GM19452 (cell line): ENCODE measurements around the gene DOC2B.
"Not testable (repeated sequence)": the region's sequence is repeated elsewhere in the genome, so short reads cannot be mapped to it uniquely, and the experiment has no call there.

Source experiments
- ATAC-seq: cut with Tn5 transposase; IDR thresholded peaks from one replicate; pipeline ENCODE4 v1.9.1; 2021; ENCODE audit not compliant: unreplicated experiment

The DOC2B gene

GRCh38 chr17:181245-182049 is at the start of gene DOC2B:
Gene DOC2B, minus strand, starts transcription at chr17:181650. Its CDS starts 171 bp downstream, at chr17:181479.
- ATAC-seq, result no peak

GRCh38 chr17:230395-230770 is 48.9 kb upstream of the DOC2B start:
- no peak for ATAC-seq

GRCh38 chr17:229709-230394 is 48.4 kb upstream of the DOC2B start:
- no peak for ATAC-seq

- ATAC-seq, result no peak
These were observed 47.7 kb upstream of the DOC2B start for GRCh38 chr17:228951-229708.

- no peak for ATAC-seq
These were observed 46.6 kb upstream of the DOC2B start for GRCh38 chr17:227946-228615.

GRCh38 chr17:227078-227945 is 45.9 kb upstream of the DOC2B start:
- no peak for ATAC-seq

- no peak for ATAC-seq
These were observed 44.9 kb upstream of the DOC2B start for GRCh38 chr17:226108-227077.

- no peak for ATAC-seq
These were observed 44.1 kb upstream of the DOC2B start for GRCh38 chr17:225551-225950.

GRCh38 chr17:224576-224975 is 43.1 kb upstream of the DOC2B start:
- not testable (repeated sequence) for ATAC-seq

- ATAC-seq, result no peak
These were observed 42.4 kb upstream of the DOC2B start for GRCh38 chr17:223723-224471.

- no peak for ATAC-seq
These were observed 40.7 kb upstream of the DOC2B start for GRCh38 chr17:222172-222571.

GRCh38 chr17:219696-220095 is 38.2 kb upstream of the DOC2B start:
- no peak for ATAC-seq

GRCh38 chr17:218432-219110 is 37.1 kb upstream of the DOC2B start:
- ATAC-seq, result no peak

GRCh38 chr17:216625-217024 is 35.2 kb upstream of the DOC2B start:
- ATAC-seq, result no peak

GRCh38 chr17:215563-216478 is 34.4 kb upstream of the DOC2B start:
- not testable (repeated sequence) for ATAC-seq

GRCh38 chr17:214881-215331 is 33.5 kb upstream of the DOC2B start:
- no peak for ATAC-seq
